Suppressor macrophage treated with lipopolysaccharide for 4 hours (primary cell): ENCODE measurements around the gene UBA6.
"Not testable (repeated sequence)": the region's sequence is repeated elsewhere in the genome, so short reads cannot be mapped to it uniquely, and the experiment has no call there.

Experiments
- DNase-seq: peaks from one replicate; pipeline ENCODE4 v3.0.0-alpha.2; 2020

UBA6 gene

DNA sequence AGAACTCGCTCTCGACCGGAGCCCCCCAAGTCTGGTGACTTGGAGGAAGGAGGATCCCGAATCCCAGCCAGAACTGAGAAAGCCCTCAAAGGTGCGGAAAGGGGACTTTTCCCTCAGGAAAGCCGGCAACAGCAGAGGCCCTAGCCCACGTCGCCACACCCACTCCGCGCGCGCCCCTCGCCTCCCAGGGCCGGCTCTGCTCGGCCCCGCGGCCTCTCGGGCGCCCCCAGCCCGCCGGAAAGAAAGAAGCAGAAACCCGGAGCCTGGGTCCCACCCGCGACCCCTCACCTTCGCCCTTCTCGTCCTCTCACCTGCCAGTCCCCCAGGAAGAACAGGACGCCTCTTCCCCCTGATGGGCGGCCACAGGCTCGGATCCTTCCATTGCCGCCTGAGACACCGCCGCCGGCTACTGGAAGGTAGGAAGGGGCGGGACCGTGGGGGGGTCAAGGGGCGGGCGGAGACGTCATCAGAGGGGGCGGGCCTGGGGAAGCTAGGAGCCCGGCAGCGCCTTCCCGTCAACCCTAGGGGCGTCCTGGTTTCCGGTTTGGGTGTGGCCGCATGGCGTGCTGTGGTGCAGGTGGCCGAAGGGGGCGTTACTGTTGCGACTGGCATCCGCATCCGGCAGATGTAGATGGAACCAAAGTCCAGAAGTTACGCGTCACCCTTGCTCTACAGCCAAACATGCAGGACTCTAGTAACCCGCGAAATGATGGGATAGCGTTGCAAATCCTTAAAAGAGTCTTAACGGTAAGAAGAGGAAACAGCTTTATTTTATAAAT is at the start of gene UBA6:
TSS of gene UBA6 (minus strand) at position 418 of the 779 bp plus-strand sequence. CDS start at position 382, 36 bp downstream.
- peak; percentile 98 for DNase-seq

- no peak for DNase-seq
Observed at GRCh38 chr4:67750691-67751090, 49.7 kb upstream of the UBA6 start.

DNA sequence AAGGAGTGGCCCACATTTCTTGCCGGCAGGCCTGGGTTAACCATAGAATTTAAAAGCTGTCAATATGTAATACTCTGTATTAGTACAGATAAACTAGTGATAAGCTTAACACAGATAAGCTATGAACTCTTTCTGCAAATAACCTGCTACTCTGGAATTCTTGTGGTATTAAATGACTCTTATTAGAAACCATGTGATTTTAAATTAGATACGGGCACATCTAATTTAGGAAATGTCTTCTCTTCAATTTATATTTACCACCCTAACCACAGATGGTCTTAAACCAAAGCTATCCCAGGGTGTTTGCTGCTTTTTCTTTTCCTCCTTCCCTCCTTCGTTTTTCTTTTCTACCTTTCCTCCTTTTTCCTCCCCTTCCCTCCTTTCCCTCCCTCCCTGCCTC is 48.3 kb upstream of the UBA6 start:
- DNase-seq, result no peak

GRCh38 chr4:67746797-67747495 is 46.0 kb upstream of the UBA6 start:
- DNase-seq, result peak; percentile 74

DNA sequence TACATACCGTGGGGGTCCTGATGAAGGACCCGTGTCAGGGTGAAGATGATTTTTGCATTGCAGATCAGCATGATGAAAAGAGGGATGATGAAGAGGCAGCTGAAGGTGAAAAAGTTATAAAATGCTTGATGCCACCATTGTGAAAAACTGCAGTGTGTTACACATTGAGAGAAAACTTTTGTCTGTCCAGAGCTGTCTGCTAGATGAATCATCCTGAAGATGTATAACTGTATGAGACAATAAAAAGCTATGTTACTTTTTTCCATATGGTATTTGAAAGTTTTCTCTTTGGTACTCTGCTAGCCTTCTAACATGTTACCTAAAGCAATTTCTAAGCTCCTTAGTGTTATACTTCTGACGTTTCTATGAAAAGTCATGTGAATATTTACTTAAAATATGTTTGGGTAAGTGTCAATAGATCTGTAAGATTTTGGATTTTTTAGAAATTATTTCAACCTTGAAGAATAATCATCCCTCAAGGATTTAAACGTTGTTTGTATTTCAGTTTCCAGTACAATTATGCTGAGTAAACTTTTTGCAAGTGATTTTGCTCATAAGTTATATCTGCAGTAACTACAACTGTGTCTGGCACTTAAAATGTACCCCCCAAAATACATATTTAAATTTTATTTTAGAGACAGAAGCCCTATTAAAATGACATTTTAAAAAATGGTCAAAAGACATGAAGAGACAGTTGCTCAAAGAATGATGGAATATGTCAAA is 43.8 kb upstream of the UBA6 start:
- no peak for DNase-seq

DNA sequence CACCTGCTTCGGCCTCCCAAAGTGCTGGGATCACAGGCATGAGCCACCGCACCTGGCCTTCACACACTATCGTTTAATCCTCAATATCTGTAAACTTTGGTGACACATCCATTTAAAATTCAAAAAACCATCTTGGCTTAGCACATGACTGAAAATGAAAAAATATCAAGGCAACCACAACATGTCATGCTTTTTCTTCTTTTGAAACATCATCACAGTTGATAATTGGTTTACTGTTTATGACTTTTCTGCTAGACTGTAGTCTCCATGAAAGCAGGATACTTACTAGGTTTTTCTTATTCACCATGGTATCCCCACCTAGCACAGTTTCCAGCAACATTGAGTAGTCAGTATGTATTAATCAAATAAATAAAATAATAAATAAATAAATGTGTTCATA is 42.2 kb upstream of the UBA6 start:
- no peak for DNase-seq

DNA sequence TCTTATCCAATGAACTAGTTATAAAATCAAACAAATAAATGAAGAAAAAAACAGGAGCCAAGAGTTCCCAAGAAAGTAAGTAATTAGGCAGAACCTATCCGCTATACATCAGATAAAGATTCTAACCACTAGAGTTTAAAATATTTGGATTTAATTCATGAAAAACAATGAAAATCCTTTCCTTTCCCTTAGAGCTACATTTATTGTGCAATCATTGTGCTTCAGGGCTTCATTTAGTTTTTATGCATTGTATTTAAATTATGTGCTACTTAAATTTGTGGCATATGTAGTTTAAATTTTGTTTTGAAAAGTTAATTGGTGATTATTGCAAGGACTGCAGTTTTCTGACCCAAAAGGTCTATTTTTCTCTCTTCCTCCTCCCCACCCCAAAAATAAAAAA is 35.3 kb upstream of the UBA6 start:
- no peak for DNase-seq

DNA sequence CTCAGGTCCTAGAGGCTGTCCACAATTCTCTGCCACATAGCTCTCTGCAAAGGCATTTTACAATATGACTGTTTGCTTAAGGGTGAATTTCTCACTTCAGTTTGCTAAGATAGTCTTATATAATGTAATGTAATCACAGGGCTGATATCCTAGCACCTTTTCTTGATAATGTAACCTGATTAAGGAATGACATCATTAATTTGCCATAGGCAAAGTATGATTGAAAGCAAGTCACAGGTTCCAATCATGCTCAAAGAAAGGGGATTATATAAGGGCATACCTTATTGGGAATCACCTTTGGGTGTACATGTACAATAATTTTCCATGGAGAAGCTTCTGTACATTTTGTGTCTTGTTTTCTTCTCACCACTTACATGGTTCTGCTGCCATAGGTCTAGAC is 34.4 kb upstream of the UBA6 start:
- DNase-seq, result no peak

DNA sequence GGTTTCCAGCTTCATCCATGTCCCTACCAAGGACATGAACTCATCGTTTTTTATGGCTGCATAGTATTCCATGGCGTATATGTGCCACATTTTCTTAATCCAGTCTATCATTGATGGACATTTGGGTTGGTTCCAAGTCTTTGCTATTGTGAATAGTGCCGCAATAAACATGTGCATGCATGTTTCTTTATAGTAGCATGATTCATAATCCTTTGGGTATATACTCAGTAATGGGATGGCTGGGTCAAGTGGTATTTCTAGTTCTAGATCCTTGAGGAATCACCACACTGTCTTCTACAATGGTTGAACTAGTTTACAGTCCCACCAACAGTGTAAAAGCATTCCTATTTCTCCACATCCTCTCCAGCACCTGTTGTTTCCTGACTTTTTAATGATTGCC is 29.6 kb upstream of the UBA6 start:
- not testable (repeated sequence) for DNase-seq

DNA sequence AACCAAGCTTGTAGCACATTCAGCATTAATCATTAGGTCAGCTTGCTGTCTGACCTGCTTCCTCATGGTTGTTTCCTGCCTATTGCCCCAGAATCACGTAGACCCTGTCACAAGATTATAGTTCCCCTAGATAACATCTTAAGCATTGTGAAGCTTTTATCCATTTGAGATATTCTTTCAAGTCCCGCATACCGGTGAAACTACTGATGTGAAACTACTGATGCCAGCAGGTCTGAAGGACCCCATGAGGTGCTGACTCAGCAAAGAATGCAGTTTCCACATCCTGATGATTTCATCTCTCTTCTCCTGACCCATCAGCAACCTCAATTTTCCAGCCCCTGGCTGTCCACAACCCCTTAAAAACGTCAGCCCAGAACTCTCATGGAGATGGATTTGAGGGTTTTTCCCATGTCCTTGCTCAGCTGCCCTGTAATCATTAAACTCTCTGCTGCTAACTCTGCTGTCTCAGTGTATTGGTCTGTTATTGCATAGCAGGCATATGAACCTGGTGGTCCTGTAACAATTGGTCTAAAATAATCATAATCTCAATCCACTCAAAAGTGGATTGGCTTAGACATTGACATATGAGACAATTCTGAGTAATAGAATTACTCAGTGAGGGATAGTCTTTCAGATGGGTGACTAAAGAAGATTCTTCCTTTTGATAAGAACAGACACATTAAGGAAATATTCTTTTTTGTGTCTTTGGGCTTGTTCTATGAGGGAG is 26.3 kb upstream of the UBA6 start:
- peak; percentile 66 for DNase-seq

GRCh38 chr4:67725981-67726380 is 25.0 kb upstream of the UBA6 start:
- DNase-seq, result no peak

DNA sequence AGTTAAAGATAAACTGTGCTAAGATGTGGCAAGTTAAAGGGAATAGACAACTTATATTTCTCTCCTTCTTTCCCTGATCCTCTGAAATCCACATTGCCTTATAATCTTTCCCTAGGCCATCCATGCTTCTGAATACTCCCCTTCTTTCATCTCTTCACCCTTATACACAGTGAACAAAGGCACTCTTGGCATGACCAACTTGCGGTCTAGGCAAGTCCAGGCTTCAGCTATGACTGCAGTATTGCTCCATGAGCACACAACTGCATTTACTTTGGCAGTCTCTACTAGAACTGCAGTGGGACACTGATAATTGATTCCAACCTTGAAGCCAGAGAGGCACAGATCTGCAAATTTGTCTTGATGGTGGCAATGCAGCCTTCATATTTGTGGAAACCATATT is 24.2 kb upstream of the UBA6 start:
- no peak for DNase-seq

- DNase-seq, result no peak
Observed at GRCh38 chr4:67723949-67724348, 23.0 kb upstream of the UBA6 start.

- no peak for DNase-seq
Observed at GRCh38 chr4:67723341-67723740, 22.4 kb upstream of the UBA6 start.

DNA sequence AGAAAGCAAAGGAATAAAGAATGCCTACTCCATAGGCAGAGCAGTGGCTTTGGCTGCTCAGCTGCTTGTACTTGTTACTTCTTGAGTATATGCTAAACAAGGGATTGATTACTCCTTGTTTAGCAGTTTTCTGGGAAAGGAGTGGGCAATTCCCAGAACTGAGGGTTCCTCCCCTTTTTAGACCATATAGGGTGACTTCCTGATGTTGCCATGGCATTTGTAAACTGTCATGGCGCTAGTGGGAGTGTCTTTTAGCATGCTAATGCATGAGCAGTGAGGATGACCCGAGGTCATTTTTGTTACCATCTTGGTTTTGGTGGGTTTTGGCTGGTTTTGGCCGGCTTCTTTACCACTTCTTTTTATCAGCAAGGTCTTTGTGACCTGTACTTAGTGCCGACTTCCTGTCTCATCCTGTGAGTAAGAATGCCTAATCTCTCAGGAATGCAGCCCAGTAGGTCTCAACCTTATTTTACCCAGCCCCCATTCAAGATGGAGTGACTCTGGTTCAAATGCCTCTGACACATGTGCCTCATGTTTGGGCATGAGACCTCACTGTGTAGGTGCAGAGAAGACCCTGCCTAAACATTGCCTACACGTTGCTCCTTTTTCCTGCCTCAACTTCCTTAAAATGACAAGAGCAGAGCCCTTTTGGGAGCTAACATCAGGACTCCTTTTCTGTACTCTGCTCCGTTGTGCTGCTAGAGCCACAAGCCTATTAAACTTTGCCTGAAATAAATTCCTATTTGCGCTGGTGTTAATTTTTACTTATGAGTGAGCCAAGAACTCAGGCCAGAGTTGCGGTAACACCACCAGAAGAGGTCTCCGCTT is 21.0 kb upstream of the UBA6 start:
- no peak for DNase-seq

DNA sequence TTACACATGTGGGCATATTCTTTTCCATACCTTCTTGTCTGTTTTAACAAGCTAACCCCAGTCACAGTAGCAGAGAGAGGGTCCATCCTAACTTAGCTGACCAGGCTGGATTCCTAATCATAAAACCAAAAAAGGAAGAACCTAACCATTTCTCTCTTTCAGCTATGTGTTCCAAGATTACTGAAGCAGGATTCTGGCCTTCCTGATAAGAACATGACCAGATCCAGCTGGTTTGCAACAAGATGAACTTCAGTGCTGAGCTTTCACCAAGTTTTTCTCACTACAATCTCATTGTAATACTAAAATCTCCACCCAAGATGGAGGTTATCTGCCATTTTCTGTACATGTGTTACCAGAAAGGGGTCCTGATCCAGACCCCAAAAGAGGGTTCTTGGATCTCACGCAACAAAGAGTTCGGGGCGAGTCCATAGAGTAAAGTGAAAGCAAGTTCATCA is 20.4 kb upstream of the UBA6 start:
- DNase-seq, result no peak

DNA sequence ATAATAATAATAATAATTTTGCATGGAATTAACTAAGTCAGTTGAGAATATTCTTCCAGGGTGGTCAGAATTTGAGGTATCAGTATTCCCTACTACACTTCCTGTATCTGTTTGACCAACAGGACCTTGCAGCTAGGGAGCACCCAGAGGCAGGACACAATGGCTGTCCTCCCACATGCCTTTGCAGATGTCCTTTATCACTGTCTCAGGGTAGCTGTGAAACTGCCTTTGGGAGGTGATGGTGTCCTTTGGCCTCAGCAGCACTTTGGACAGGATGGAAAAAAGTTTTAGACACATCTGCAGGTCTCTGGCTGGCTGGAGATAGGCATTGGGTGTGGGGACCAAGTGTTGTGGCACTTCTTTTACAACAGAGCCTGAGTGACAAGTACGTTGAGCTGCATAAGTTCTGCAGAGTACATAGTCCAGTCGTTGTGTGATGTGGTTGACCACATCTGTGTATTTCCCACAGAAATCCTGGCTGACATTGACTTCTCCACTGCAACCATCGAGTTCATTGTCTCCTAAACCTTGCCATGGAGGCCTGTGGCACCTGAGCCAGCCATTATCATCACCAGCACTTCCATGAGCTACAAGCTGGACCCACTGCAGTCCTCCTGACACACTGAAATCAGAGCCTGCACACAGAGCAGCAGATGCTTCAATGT is 19.1 kb upstream of the UBA6 start:
- no peak for DNase-seq

GRCh38 chr4:67718848-67719247 is 17.9 kb upstream of the UBA6 start:
- DNase-seq, result no peak

GRCh38 chr4:67717586-67717985 is 16.6 kb upstream of the UBA6 start:
- DNase-seq, result no peak

DNA sequence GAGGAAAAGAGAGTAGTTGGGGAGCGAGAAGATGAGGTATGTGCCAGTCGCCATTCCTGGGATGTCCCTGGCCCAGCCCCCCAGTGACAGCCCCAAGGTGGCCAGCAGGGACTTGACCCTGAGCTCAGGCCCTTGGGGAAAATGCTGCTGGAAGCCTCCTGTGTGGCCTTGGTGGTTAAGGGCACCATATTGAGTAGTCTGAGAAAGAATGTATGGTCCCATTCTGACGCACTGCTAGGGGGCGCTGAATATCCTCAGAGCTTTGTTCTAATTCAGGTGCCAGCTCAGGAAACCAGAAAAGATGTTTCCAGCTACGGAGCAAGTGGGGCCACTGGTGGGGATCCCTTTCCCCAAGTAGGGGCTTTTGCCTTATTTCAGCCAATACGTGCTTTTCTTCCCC is 14.0 kb upstream of the UBA6 start:
- no peak for DNase-seq

GRCh38 chr4:67714248-67714583 is 13.3 kb upstream of the UBA6 start:
- peak; percentile 63 for DNase-seq
